ENCODE results near the gene GTF3A. TPM values are rescaled to one million over a fixed set of nuclear protein-coding genes. Genes with fewer than 3 reads are reported as not detected.

GTF3A gene
- total RNA-seq, 4 donors from 2014 or later = 179 to 304 (median 242) TPM

GRCh38 chr13:27408074-27408473 is 16.3 kb upstream of the GTF3A start:
- no peaks in the 10 kb centered on the region for H3K9me3 ChIP-seq
- no peaks in the 10 kb centered on the region for H3K27me3 ChIP-seq
- intact Hi-C loops (cut with DNase I; ENCODE audit: low total_unique reads) (loop anchor here (5.0 kb wide), 1 partner anchor 124 kb away; no protein-coding TSS in a partner anchor), in situ Hi-C loops (cut with MboI; ENCODE audit: low sequenced_read_pairs in 4 of 4) (loop anchor here in 2 of 4 donors (25.0 kb wide), 1 partner anchor 204 kb away; the partner anchor contains the start of genes LNX2 (in 2 of the 2) and POLR1D (in 2 of the 2))
- no peak for DNase-seq
- no peak for ATAC-seq
- H3K27ac ChIP-seq = no peak overlapping the region
- H3K4me1 ChIP-seq = peaks cover 6 to 7% of the 10 kb centered on the region in 2 donors
- H3K36me3 ChIP-seq = no peaks in the 10 kb centered on the region
- no peak overlapping the region for H3K4me3 ChIP-seq
- TF ChIP-seq CTCF (IDR thresholded peaks at IDR 0.05 in 4 of 5, conservative IDR thresholded peaks at IDR 0.05 in 1 of 5) = no peak
- TF ChIP-seq POLR2A (IDR thresholded peaks at IDR 0.05) = no peak

GRCh38 chr13:27409013-27409412 is 15.4 kb upstream of the GTF3A start:
- no peak overlapping the region for H3K27ac ChIP-seq
- H3K4me3 ChIP-seq = no peak overlapping the region
- intact Hi-C loops (cut with DNase I; ENCODE audit: low total_unique reads) (loop anchor here (5.0 kb wide), 1 partner anchor 123 kb away; no protein-coding TSS in a partner anchor), in situ Hi-C loops (cut with MboI; ENCODE audit: low sequenced_read_pairs in 4 of 4) (loop anchor here in 2 of 4 donors (25.0 kb wide), 1 partner anchor 203 kb away; the partner anchor contains the start of genes LNX2 (in 2 of the 2) and POLR1D (in 2 of the 2))
- ATAC-seq = no peak
- TF ChIP-seq CTCF (IDR thresholded peaks at IDR 0.05 in 4 of 5, conservative IDR thresholded peaks at IDR 0.05 in 1 of 5) (no peak), POLR2A (IDR thresholded peaks at IDR 0.05) (no peak)
- H3K9me3 ChIP-seq = no peaks in the 10 kb centered on the region
- DNase-seq = no peak
- no peaks in the 10 kb centered on the region for H3K27me3 ChIP-seq
- no peaks in the 10 kb centered on the region for H3K36me3 ChIP-seq
- peaks cover 0 to under 1% of the 10 kb centered on the region in 2 donors for H3K4me1 ChIP-seq

- in situ Hi-C loops (cut with MboI; ENCODE audit: low sequenced_read_pairs in 4 of 4) = loop anchor here in 2 of 4 donors (25.0 kb wide), 1 partner anchor 201 kb away; the partner anchor contains the start of genes LNX2 (in 2 of the 2) and POLR1D (in 2 of the 2)
These were observed 13.1 kb upstream of the GTF3A start for GRCh38 chr13:27411341-27411740.

GRCh38 chr13:27415116-27415515 is 9.3 kb upstream of the GTF3A start:
- Histone ChIP-seq H3K4me1 (peaks cover 19 to 28% of the 10 kb centered on the region in 2 donors), H3K36me3 (no peaks in the 10 kb centered on the region), H3K27ac (peak overlapping the region; percentile 75 to 94 (median 86)), H3K9me3 (no peaks in the 10 kb centered on the region), H3K4me3 (no peak overlapping the region), H3K27me3 (no peaks in the 10 kb centered on the region)
- DNase-seq (peak; percentile 37 to 62), ATAC-seq (peak; percentile 100)
- in situ Hi-C loops (cut with MboI; ENCODE audit: low sequenced_read_pairs in 4 of 4) (loop anchor here in 2 of 4 donors (25.0 kb wide), 1 partner anchor 197 kb away; the partner anchor contains the start of genes LNX2 (in 2 of the 2) and POLR1D (in 2 of the 2)), intact Hi-C loops (cut with DNase I; ENCODE audit: low total_unique reads) (loop anchor here (1.0 kb wide), 1 partner anchor 9 kb away; the partner anchor contains the start of gene GTF3A)
- TF ChIP-seq CTCF (IDR thresholded peaks at IDR 0.05 in 4 of 5, conservative IDR thresholded peaks at IDR 0.05 in 1 of 5) = no peak
- peak; percentile 23 to 39 for TF ChIP-seq POLR2A (IDR thresholded peaks at IDR 0.05)

More at GRCh38 chr13:27411341-27411740, 13.1 kb upstream of the GTF3A start:
- Histone ChIP-seq H3K36me3 (no peaks in the 10 kb centered on the region), H3K4me1 (peaks cover 19 to 21% of the 10 kb centered on the region in 2 donors), H3K9me3 (no peaks in the 10 kb centered on the region), H3K27me3 (no peaks in the 10 kb centered on the region), H3K27ac (no peak overlapping the region), H3K4me3 (no peak overlapping the region)
- intact Hi-C loops (cut with DNase I; ENCODE audit: low total_unique reads) = loop anchor here (5.0 kb wide), 1 partner anchor 36 kb away; no protein-coding TSS in a partner anchor
- no peak for ATAC-seq
- DNase-seq = no peak
- TF ChIP-seq POLR2A (IDR thresholded peaks at IDR 0.05) (no peak), CTCF (IDR thresholded peaks at IDR 0.05 in 4 of 5, conservative IDR thresholded peaks at IDR 0.05 in 1 of 5) (no peak)
